Transverse colon (tissue), 4 donors: ENCODE measurements around the gene TUT1.

ENCODE experiments used
- CTCF ChIP-seq, 5 experiments: fragments of 200-600 bp in 3 of 5; fragments of 450-650 bp in 2 of 5; sonication (generic) in 3 of 5; IDR thresholded peaks; 1 replicate in 2 of 5; 2 replicates in 3 of 5; pipeline ENCODE4 v1.5.1; 2016 to 2017; ENCODE audit warnings: antibody characterized with exemption in 5 of 5, inconsistent platforms in 3 of 5, mild to moderate bottlenecking in 2 of 5, moderate library complexity in 1 of 5
- EP300 ChIP-seq: sonication (generic); formaldehyde crosslinking; IDR thresholded peaks from one replicate; pipeline ENCODE4 v1.6.1; 2017; ENCODE audit warnings: antibody characterized with exemption, low read depth
- POLR2A ChIP-seq: fragments of 450-650 bp; IDR thresholded peaks from one replicate; pipeline ENCODE4 v1.6.1; 2016; ENCODE audit warnings: antibody characterized with exemption, mild to moderate bottlenecking, moderate library complexity
- POLR2AphosphoS5 ChIP-seq, 3 donors: sonication (generic); formaldehyde crosslinking; IDR thresholded peaks; one replicate each; pipeline ENCODE4 v1.6.1; 2016; ENCODE audit warnings: antibody characterized with exemption in 3 of 3

- no peak for TF ChIP-seq CTCF (IDR thresholded peaks at IDR 0.05)
- no peak for TF ChIP-seq POLR2A
- TF ChIP-seq POLR2AphosphoS5 (IDR thresholded peaks at IDR 0.05) = no peak
- TF ChIP-seq EP300 = no peak
These were observed 31.3 kb upstream of the TUT1 start for GRCh38 chr11:62622476-62623089.
